ENCODE measurements around the gene LAMC1. TPM values are rescaled to one million over a fixed set of nuclear protein-coding genes. Genes with fewer than 3 reads are reported as not detected.
A peak's percentile ranks its signal among the peaks of the same experiment; 100 is the strongest.

The LAMC1 gene
- total RNA-seq, 1 experiment from 2014 or later = 71.5 TPM

DNA sequence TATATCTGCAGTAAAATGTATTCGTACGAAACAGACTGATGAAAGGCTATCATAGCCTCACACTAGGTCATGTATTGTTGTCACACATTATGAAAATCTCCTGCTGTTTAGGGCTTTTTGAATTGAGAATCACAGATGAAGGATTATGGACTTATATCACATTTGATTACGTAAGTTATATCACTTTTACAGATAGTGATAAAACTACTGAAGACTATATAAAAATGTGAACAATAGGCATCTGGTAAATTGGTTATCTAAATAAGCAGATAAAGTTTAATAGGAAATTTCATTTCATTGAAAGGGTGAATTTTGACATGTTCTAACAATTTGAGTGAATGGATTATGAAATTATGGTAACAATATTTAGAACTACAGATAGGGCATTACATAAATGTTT lies 20.0 kb downstream of the LAMC1 start:
- no TSS peak for BruUV-seq (replicated peaks)
- peaks cover 31% of the 10 kb centered on the region for H3K4me1 ChIP-seq (ENCODE audit: insufficient read depth, low read length)
- POLR2A ChIA-PET (ENCODE audit: unreplicated experiment) = no interaction called here
- H3F3A ChIP-seq (ENCODE audit: low read length, unreplicated experiment) = no peaks in the 10 kb centered on the region
- peaks cover 100% of the 10 kb centered on the region for H3K79me2 ChIP-seq (ENCODE audit: low read length)
- no peak overlapping the region; the same call in 1 of the 2 replicates for H3K27ac ChIP-seq (ENCODE audit: low read length)
- no peak overlapping the region for H3K9ac ChIP-seq (ENCODE audit: low read length)
- no peaks in the 10 kb centered on the region for H3K27me3 ChIP-seq (ENCODE audit: low read length)
- TF ChIP-seq EZH2 (IDR thresholded peaks at IDR 0.05; ENCODE audit: low read length, unreplicated experiment) (no peak), EZH2phosphoT487 (IDR thresholded peaks at IDR 0.05; ENCODE audit: borderline replicate concordance, low read length) (no peak)
- TF ChIP-seq, protein P1, sequence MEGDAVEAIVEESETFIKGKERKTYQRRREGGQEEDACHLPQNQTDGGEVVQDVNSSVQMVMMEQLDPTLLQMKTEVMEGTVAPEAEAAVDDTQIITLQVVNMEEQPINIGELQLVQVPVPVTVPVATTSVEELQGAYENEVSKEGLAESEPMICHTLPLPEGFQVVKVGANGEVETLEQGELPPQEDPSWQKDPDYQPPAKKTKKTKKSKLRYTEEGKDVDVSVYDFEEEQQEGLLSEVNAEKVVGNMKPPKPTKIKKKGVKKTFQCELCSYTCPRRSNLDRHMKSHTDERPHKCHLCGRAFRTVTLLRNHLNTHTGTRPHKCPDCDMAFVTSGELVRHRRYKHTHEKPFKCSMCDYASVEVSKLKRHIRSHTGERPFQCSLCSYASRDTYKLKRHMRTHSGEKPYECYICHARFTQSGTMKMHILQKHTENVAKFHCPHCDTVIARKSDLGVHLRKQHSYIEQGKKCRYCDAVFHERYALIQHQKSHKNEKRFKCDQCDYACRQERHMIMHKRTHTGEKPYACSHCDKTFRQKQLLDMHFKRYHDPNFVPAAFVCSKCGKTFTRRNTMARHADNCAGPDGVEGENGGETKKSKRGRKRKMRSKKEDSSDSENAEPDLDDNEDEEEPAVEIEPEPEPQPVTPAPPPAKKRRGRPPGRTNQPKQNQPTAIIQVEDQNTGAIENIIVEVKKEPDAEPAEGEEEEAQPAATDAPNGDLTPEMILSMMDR (conservative IDR thresholded peaks at IDR 0.05; ENCODE audit: low read depth, low read length) = no peak
- no peak overlapping the region for H2AFZ ChIP-seq (ENCODE audit: low read length)
- intact Hi-C loops (cut with micrococcal nuclease) = no loop called here
- CTCF ChIA-PET = no interaction called here
- no peaks in the 10 kb centered on the region for H3K9me3 ChIP-seq (ENCODE audit: low read length)
- no peak overlapping the region for H3K4me3 ChIP-seq (ENCODE audit: low read length)
- ATAC-seq (no peak), DNase-seq (no peak)
- no peaks in the 10 kb centered on the region for H3K36me3 ChIP-seq (ENCODE audit: low read depth, low read length)
- H3K9me2 ChIP-seq (replicated peaks; ENCODE audit: low read length) = no peaks in the 10 kb centered on the region
- no peak overlapping the region for H3K4me2 ChIP-seq (ENCODE audit: low read length)
- no peaks in the 10 kb centered on the region for H4K20me1 ChIP-seq (ENCODE audit: low read length)

DNA sequence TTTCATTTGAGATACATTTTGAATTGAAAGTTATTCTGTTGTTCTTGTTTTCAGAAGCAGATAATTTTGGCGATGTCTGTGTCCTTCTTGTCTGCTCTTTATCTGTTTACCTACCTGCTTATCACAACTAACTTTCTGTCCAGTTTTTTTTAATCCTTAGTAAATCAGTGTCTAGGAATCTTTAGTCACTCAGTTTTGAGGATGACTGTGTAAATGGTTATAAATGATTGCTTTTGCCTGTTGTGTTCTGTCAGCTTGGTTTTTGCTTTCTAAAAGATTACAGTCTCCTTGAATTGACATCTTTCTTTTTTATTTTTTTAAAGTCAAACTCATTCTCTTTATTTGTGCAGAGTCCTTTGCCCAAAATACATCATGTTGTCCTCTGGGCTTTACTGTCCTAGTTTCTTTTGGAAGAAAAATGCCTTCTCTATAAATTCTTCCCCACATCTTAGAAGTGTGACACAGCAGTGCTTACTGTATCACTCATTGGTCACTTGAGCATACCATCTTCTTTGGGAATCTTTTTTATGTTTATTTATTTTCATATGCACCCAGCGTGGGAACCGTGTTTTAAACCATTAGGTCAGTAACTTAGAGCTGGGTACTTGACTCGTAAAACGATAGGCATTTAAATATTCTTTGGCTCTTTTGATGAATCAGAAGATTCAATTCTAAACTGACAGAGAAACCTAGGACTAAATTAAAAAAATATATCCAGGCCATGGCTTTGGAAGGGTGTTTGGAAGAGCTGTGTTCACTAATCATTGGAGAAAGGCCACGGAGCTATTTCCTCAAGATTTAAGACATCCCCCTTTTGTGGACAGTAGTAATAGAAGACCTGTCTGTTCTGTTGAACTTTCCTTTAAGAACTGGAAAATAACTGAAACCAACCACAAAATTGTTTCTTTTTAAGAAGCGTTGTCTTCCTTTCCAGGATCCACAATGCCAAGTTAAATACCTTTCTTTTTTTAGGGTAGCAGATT lies 20.9 kb downstream of the LAMC1 start:
- DNase-seq (peak; percentile 33), ATAC-seq (0 out of 2 replicates have a peak, but pooled peaks have one; percentile 13)
- Histone ChIP-seq H3K27ac (ENCODE audit: low read length) (peak overlapping the region; percentile 59), H3K27me3 (ENCODE audit: low read length) (no peaks in the 10 kb centered on the region), H2AFZ (ENCODE audit: low read length) (no peak overlapping the region), H3K4me1 (ENCODE audit: insufficient read depth, low read length) (peaks cover 31% of the 10 kb centered on the region), H3K9me3 (ENCODE audit: low read length) (no peaks in the 10 kb centered on the region), H3K79me2 (ENCODE audit: low read length) (peaks cover 100% of the 10 kb centered on the region), H3K36me3 (ENCODE audit: low read depth, low read length) (no peaks in the 10 kb centered on the region), H3K4me2 (ENCODE audit: low read length) (peak overlapping the region; percentile 18), H3F3A (ENCODE audit: low read length, unreplicated experiment) (no peaks in the 10 kb centered on the region), H3K4me3 (ENCODE audit: low read length) (no peak overlapping the region), H3K9me2 (replicated peaks; ENCODE audit: low read length) (no peaks in the 10 kb centered on the region), H3K9ac (ENCODE audit: low read length) (peak overlapping the region; percentile 18; the same call in 1 of the 2 replicates), H4K20me1 (ENCODE audit: low read length) (no peaks in the 10 kb centered on the region)
- CTCF ChIA-PET = no interaction called here
- BruUV-seq (replicated peaks) = no TSS peak
- intact Hi-C loops (cut with micrococcal nuclease) = no loop called here
- POLR2A ChIA-PET (ENCODE audit: unreplicated experiment) = no interaction called here
- TF ChIP-seq, protein P1 (conservative IDR thresholded peaks at IDR 0.05; ENCODE audit: low read depth, low read length) = no peak

All from PC-3 (cell line).